Measurements from ENCODE around the gene MID1. TPM values are rescaled to one million over a fixed set of nuclear protein-coding genes. Genes with fewer than 3 reads are reported as not detected.

MID1 gene
- total RNA-seq, 1 experiment from 2014 or later, result 9.7 TPM

GRCh38 chrX:10576777-10577447, 43.5 kb downstream of the MID1 start:
- Mint-ChIP-seq H3K27me3 (ENCODE audit: insufficient read depth, unreplicated experiment) (no peaks in the 10 kb centered on the region), H3K9me3 (ENCODE audit: unreplicated experiment) (no peaks in the 10 kb centered on the region), H3K4me3 (ENCODE audit: unreplicated experiment) (no peak overlapping the region), H3K4me1 (ENCODE audit: insufficient read depth, unreplicated experiment) (peaks cover 26% of the 10 kb centered on the region), H3K36me3 (ENCODE audit: insufficient read depth, unreplicated experiment) (peaks cover 6% of the 10 kb centered on the region), H3K27ac (ENCODE audit: low read depth, unreplicated experiment) (peak overlapping the region; percentile 70)
- CTCF ChIA-PET, result interaction anchor here (0.9 kb wide), 1 partner anchor 57 kb away, joined by 3 read pairs; no protein-coding TSS in a partner anchor
- no peak for TF ChIP-seq CTCF (IDR thresholded peaks at IDR 0.05; ENCODE audit: unreplicated experiment)
- intact Hi-C loops (cut with micrococcal nuclease), result no loop called here
- no TSS peak for BruUV-seq (replicated peaks)
- DNase-seq (ENCODE audit: unreplicated experiment), result no peak
- POLR2A ChIA-PET, result interaction anchor here (0.7 to 0.9 kb wide), 3 partner anchors 8 to 91 kb away, joined by 3 to 4 read pairs (median 3); no protein-coding TSS in a partner anchor

GRCh38 chrX:10576186-10576585, 44.2 kb downstream of the MID1 start:
- Mint-ChIP-seq H3K36me3 (ENCODE audit: insufficient read depth, unreplicated experiment) (peaks cover 6% of the 10 kb centered on the region), H3K27me3 (ENCODE audit: insufficient read depth, unreplicated experiment) (no peaks in the 10 kb centered on the region), H3K9me3 (ENCODE audit: unreplicated experiment) (no peaks in the 10 kb centered on the region), H3K4me1 (ENCODE audit: insufficient read depth, unreplicated experiment) (peaks cover 23% of the 10 kb centered on the region), H3K27ac (ENCODE audit: low read depth, unreplicated experiment) (peak overlapping the region; percentile 70), H3K4me3 (ENCODE audit: unreplicated experiment) (no peak overlapping the region)
- no TSS peak for BruUV-seq (replicated peaks)
- ChIA-PET POLR2A (interaction anchor here (0.9 kb wide), 1 partner anchor 8 kb away, joined by 3 read pairs; no protein-coding TSS in a partner anchor), CTCF (no interaction called here)
- intact Hi-C loops (cut with micrococcal nuclease), result no loop called here
- TF ChIP-seq CTCF (IDR thresholded peaks at IDR 0.05; ENCODE audit: unreplicated experiment), result no peak
- no peak for DNase-seq (ENCODE audit: unreplicated experiment)

- ChIA-PET CTCF (no interaction called here), POLR2A (interaction anchor here (0.5 kb wide), 1 partner anchor 23 kb away, joined by 3 read pairs; no protein-coding TSS in a partner anchor)
- Mint-ChIP-seq H3K9me3 (ENCODE audit: unreplicated experiment) (no peaks in the 10 kb centered on the region), H3K27me3 (ENCODE audit: insufficient read depth, unreplicated experiment) (no peaks in the 10 kb centered on the region), H3K4me1 (ENCODE audit: insufficient read depth, unreplicated experiment) (peaks cover 33% of the 10 kb centered on the region), H3K36me3 (ENCODE audit: insufficient read depth, unreplicated experiment) (no peaks in the 10 kb centered on the region), H3K27ac (ENCODE audit: low read depth, unreplicated experiment) (no peak overlapping the region), H3K4me3 (ENCODE audit: unreplicated experiment) (no peak overlapping the region)
- no peak for DNase-seq (ENCODE audit: unreplicated experiment)
- BruUV-seq (replicated peaks), result no TSS peak
- TF ChIP-seq CTCF (IDR thresholded peaks at IDR 0.05; ENCODE audit: unreplicated experiment), result no peak
- intact Hi-C loops (cut with micrococcal nuclease), result no loop called here
Measured at GRCh38 chrX:10574663-10575062, 45.7 kb downstream of the MID1 start.

GRCh38 chrX:10571260-10571659, 49.1 kb downstream of the MID1 start:
- TF ChIP-seq CTCF (IDR thresholded peaks at IDR 0.05; ENCODE audit: unreplicated experiment), result no peak
- no TSS peak for BruUV-seq (replicated peaks)
- H3K4me3 Mint-ChIP-seq (ENCODE audit: unreplicated experiment), result no peak overlapping the region
- H3K4me1 Mint-ChIP-seq (ENCODE audit: insufficient read depth, unreplicated experiment), result peaks cover 22% of the 10 kb centered on the region
- H3K27me3 Mint-ChIP-seq (ENCODE audit: insufficient read depth, unreplicated experiment), result no peaks in the 10 kb centered on the region
- ChIA-PET POLR2A (interaction anchor here (1.1 kb wide), 1 partner anchor 32 kb away, joined by 3 read pairs; no protein-coding TSS in a partner anchor), CTCF (interaction anchor here (0.7 to 2.1 kb wide), 3 partner anchors 27 to 527 kb away, joined by 3 to 7 read pairs (median 3); no protein-coding TSS in a partner anchor)
- H3K36me3 Mint-ChIP-seq (ENCODE audit: insufficient read depth, unreplicated experiment), result peaks cover 5% of the 10 kb centered on the region
- intact Hi-C loops (cut with micrococcal nuclease), result no loop called here
- H3K27ac Mint-ChIP-seq (ENCODE audit: low read depth, unreplicated experiment), result no peak overlapping the region
- DNase-seq (ENCODE audit: unreplicated experiment), result no peak
- no peaks in the 10 kb centered on the region for H3K9me3 Mint-ChIP-seq (ENCODE audit: unreplicated experiment)
